Natural killer cell (primary cell): ENCODE results near the gene LACTBL1. TPM values are rescaled to one million over a fixed set of nuclear protein-coding genes. Genes with fewer than 3 reads are reported as not detected.

Source experiments
- ATAC-seq, 3 donors: fragments of 150-1000 bp in 2 of 3; fragments of 200-7000 bp in 1 of 3; cut with Tn5 transposase; 1 replicate in 1 of 3; 2 replicates in 2 of 3; pipeline ENCODE4 v1.10.0; 2021; ENCODE audit warnings: mild to moderate bottlenecking in 2 of 3, moderate library complexity in 2 of 3
- DNase-seq, 2 donors: peaks; one replicate each; pipeline versions ENCODE4 v3.0.0 to v3.0.0-alpha.2; 2013 to 2021; ENCODE audit warnings: mixed read lengths in 1 of 2
- H3K27ac ChIP-seq: one replicate; pipeline ENCODE4 v1.5.1; 2013; ENCODE audit warnings: mild to moderate bottlenecking, low read length
- H3K27me3 ChIP-seq: one replicate; pipeline ENCODE4 v1.6.1; 2013; ENCODE audit warnings: low read length; ENCODE audit not compliant: control insufficient read depth, insufficient read depth
- H3K36me3 ChIP-seq: one replicate; pipeline ENCODE4 v1.6.1; 2013; ENCODE audit warnings: low read length; ENCODE audit not compliant: control insufficient read depth, insufficient read depth
- H3K4me1 ChIP-seq: one replicate; pipeline ENCODE4 v1.6.1; 2013; ENCODE audit warnings: low read length; ENCODE audit not compliant: control insufficient read depth, insufficient read depth
- H3K4me3 ChIP-seq: one replicate; pipeline ENCODE4 v1.5.1; 2013; ENCODE audit warnings: low read length
- H3K9me3 ChIP-seq: one replicate; pipeline ENCODE4 v1.6.1; 2013; ENCODE audit warnings: low read length; ENCODE audit not compliant: control insufficient read depth, insufficient read depth
- H3K27ac Mint-ChIP-seq, 2 donors: one replicate each; pipeline ENCODE4 v1.8.0; 2022; ENCODE audit warnings: mild to moderate bottlenecking in 2 of 2, mixed read lengths in 2 of 2, moderate library complexity in 1 of 2
- H3K27me3 Mint-ChIP-seq, 2 donors: one replicate each; pipeline ENCODE4 v1.8.0; 2022; ENCODE audit warnings: low read depth in 2 of 2, mixed read lengths in 2 of 2
- H3K36me3 Mint-ChIP-seq: one replicate; pipeline ENCODE4 v1.8.0; 2022; ENCODE audit warnings: mixed read lengths
- H3K4me1 Mint-ChIP-seq, 2 donors: one replicate each; pipeline ENCODE4 v1.8.0; 2022; ENCODE audit warnings: mixed read lengths in 2 of 2
- H3K4me3 Mint-ChIP-seq: one replicate; pipeline ENCODE4 v1.8.0; 2022; ENCODE audit warnings: mild to moderate bottlenecking, moderate library complexity, mixed read lengths
- H3K9me3 Mint-ChIP-seq, 2 donors: one replicate each; pipeline ENCODE4 v1.8.0; 2022; ENCODE audit warnings: mixed read lengths in 2 of 2
- WGBS: methylation state at CpG from one replicate; pipeline ENCODE4 v1.1.7; 2013; ENCODE audit warnings: missing lambda C conversion rate; ENCODE audit not compliant: insufficient coverage; 5-methylcytosine and 5-hydroxymethylcytosine counted together
- intact Hi-C: fragments of 100-400 bp; cut with micrococcal nuclease; formaldehyde crosslinking; loops from one replicate; pipeline ENCODE4 v1.14.2; 2022
- total RNA-seq, 4 donors: library from RNA; stranded (reverse); fragments of 120-200 nt in 1 of 4; gene quantifications; one replicate each; pipeline versions ENCODE4 v1.2.3 to v1.2.4, GENCODE V29; 2013 to 2022
- TF ChIP-seq, protein P1 (sequence below): fragments of 200-600 bp; IDR thresholded peaks from one replicate; pipeline ENCODE4 v1.8.0; 2022; ENCODE audit warnings: antibody characterized with exemption

LACTBL1 gene
- total RNA-seq, 3 donors from 2014 or later (not counting 1 experiment from before 2014, with no cell fraction given): not detected

- Mint-ChIP-seq H3K4me1 (no peaks in the 10 kb centered on the region), H3K27me3 (peaks cover 0 to 3% of the 10 kb centered on the region in 2 donors), H3K27ac (no peak overlapping the region), H3K36me3 (no peaks in the 10 kb centered on the region), H3K9me3 (no peaks in the 10 kb centered on the region), H3K4me3 (no peak overlapping the region)
- Histone ChIP-seq H3K4me1 (no peaks in the 10 kb centered on the region), H3K27me3 (no peaks in the 10 kb centered on the region), H3K36me3 (no peaks in the 10 kb centered on the region), H3K4me3 (no peak overlapping the region), H3K9me3 (no peaks in the 10 kb centered on the region), H3K27ac (no peak overlapping the region)
- TF ChIP-seq, protein P1, sequence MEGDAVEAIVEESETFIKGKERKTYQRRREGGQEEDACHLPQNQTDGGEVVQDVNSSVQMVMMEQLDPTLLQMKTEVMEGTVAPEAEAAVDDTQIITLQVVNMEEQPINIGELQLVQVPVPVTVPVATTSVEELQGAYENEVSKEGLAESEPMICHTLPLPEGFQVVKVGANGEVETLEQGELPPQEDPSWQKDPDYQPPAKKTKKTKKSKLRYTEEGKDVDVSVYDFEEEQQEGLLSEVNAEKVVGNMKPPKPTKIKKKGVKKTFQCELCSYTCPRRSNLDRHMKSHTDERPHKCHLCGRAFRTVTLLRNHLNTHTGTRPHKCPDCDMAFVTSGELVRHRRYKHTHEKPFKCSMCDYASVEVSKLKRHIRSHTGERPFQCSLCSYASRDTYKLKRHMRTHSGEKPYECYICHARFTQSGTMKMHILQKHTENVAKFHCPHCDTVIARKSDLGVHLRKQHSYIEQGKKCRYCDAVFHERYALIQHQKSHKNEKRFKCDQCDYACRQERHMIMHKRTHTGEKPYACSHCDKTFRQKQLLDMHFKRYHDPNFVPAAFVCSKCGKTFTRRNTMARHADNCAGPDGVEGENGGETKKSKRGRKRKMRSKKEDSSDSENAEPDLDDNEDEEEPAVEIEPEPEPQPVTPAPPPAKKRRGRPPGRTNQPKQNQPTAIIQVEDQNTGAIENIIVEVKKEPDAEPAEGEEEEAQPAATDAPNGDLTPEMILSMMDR: no peak
- ATAC-seq (no peak), DNase-seq (no peak)
- 75% methylated on average over 7 of the region's 7 CpGs for WGBS
- intact Hi-C loops: loop anchor here (10.0 kb wide), 1 partner anchor 255 kb away; no protein-coding TSS in a partner anchor
Measured at GRCh38 chr1:22959545-22960360, 12.9 kb downstream of the LACTBL1 start.

DNA sequence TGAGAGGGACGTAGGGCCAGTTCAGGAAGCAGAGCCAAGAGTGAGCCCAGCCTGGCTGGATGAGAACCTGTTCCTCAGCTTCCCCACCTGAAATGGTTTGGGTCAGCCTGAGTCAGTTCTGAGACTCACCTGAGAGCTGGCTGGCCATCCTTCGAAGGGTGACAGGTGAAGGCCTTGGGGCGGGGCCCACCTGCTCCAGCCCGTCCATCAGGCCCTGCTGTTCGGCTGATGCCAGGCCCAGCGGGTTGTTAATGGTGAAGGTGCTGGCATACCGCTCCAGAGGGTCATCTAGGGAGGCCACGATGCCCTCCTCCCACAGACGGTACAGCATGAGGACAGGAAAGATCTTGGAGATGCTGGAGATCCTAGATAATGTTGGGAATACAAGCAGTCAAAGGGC is 14.1 kb downstream of the LACTBL1 start:
- TF ChIP-seq, protein P1: no peak
- H3K9me3 ChIP-seq: no peaks in the 10 kb centered on the region
- Mint-ChIP-seq H3K27me3 (peaks cover 0 to 8% of the 10 kb centered on the region in 2 donors), H3K27ac (no peak overlapping the region), H3K4me3 (no peak overlapping the region), H3K4me1 (no peaks in the 10 kb centered on the region), H3K9me3 (no peaks in the 10 kb centered on the region), H3K36me3 (no peaks in the 10 kb centered on the region)
- peaks cover 2% of the 10 kb centered on the region for H3K27me3 ChIP-seq
- DNase-seq: no peak
- no peak overlapping the region for H3K4me3 ChIP-seq
- H3K4me1 ChIP-seq: no peaks in the 10 kb centered on the region
- no peak overlapping the region for H3K27ac ChIP-seq
- intact Hi-C loops: no loop called here
- ATAC-seq: no peak
- no peaks in the 10 kb centered on the region for H3K36me3 ChIP-seq
- WGBS: 86% methylated on average over 9 of the region's 9 CpGs

DNA sequence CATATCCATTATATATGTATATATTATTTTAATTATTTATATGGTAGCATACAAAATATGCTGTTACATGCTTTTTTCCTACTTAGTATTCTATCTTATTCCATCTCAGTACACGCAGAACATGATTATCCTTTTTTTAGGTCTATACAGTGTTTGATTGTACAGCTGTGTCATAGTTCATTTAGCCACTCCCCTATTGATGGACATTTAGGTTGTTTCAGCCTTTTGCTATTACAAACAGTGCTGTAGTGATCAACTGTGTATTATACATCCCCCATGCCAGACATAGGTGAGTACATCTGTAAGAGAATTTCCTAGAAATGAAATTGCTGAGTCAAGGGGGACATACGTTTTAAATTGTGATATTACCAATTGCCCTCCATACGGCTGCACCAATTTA is 15.6 kb downstream of the LACTBL1 start:
- intact Hi-C loops: no loop called here
- WGBS: no CpG with 5 or more reads among the region's 3 CpGs
- Histone ChIP-seq H3K36me3 (no peaks in the 10 kb centered on the region), H3K4me3 (no peak overlapping the region), H3K27me3 (peaks cover 2% of the 10 kb centered on the region), H3K4me1 (no peaks in the 10 kb centered on the region), H3K9me3 (no peaks in the 10 kb centered on the region), H3K27ac (no peak overlapping the region)
- no peak for DNase-seq
- Mint-ChIP-seq H3K27ac (no peak overlapping the region), H3K4me3 (no peak overlapping the region), H3K36me3 (no peaks in the 10 kb centered on the region), H3K27me3 (peaks cover 1 to 9% of the 10 kb centered on the region in 2 donors), H3K4me1 (no peaks in the 10 kb centered on the region), H3K9me3 (no peaks in the 10 kb centered on the region)
- TF ChIP-seq, protein P1: no peak
- ATAC-seq: no peak
